ENCODE results near the gene SIK3. TPM values are rescaled to one million over a fixed set of nuclear protein-coding genes. Genes with fewer than 3 reads are reported as not detected.

SIK3 gene
- total RNA-seq, result 16.6 and 36.9 TPM in 2 replicates

GRCh38 chr11:117098269-117099232 lies at the start of gene SIK3:
Gene SIK3 (minus strand): TSS chr11:117098428. CDS start chr11:117098415, 13 bp downstream.

GRCh38 chr11:117143871-117144476 lies 45.7 kb upstream of the SIK3 start, which contains the start of gene PAFAH1B2:
Gene PAFAH1B2 (plus strand): TSS chr11:117144287. CDS start chr11:117152448, 8,161 bp downstream.

GRCh38 chr11:116837231-116838091 lies 260.8 kb downstream of the SIK3 start, which contains the start of gene APOA1:
Gene APOA1 (minus strand): TSS chr11:116837622. CDS start chr11:116837387, 235 bp downstream.

GRCh38 chr11:116829525-116830183 lies 268.6 kb downstream of the SIK3 start, which contains the start of gene APOC3:
Gene APOC3 (plus strand): TSS chr11:116829907. CDS start chr11:116830583, 676 bp downstream.

GRCh38 chr11:116823031-116823843 lies 275.0 kb downstream of the SIK3 start, which contains the start of gene APOA4:
Gene APOA4 (minus strand): TSS chr11:116823304. CDS start chr11:116823191, 113 bp downstream.

Other genes with a start within 250 kb of the SIK3 start
- gene PAFAH1B2, start 45.9 kb upstream of the SIK3 start, total RNA-seq, result 139 and 201 TPM in 2 replicates
- gene SIDT2, start 80.3 kb upstream of the SIK3 start, total RNA-seq, result 19.6 and 35.8 TPM in 2 replicates
- 3,181 and 4,352 TPM in 2 replicates for gene TAGLN, start 100.9 kb upstream of the SIK3 start, total RNA-seq
- gene PCSK7, start 133.6 kb upstream of the SIK3 start, total RNA-seq, result 58.2 and 70.0 TPM in 2 replicates
- gene RNF214, start 134.2 kb upstream of the SIK3 start, total RNA-seq, result 9.8 and 12.8 TPM in 2 replicates
- gene BACE1-AS, start 192.9 kb upstream of the SIK3 start, total RNA-seq, result 2.4 and 4.7 TPM in 2 replicates
- 34.1 and 44.4 TPM in 2 replicates for gene BACE1, start 217.8 kb upstream of the SIK3 start, total RNA-seq
- gene CEP164, start 229.4 kb upstream of the SIK3 start, total RNA-seq, result 32.4 and 37.6 TPM in 2 replicates

Measured in smooth muscle cell of the umbilical artery (primary cell).